Measurements from ENCODE around the gene MYRIP.

Gene MYRIP

GRCh38 chr3:40200692-40201316 is 391.4 kb downstream of the MYRIP start:
- no peak for DNase-seq

GRCh38 chr3:40201770-40202169 is 392.4 kb downstream of the MYRIP start:
- no peak for DNase-seq

- no peak for DNase-seq
Measured at GRCh38 chr3:40206522-40206921, 397.1 kb downstream of the MYRIP start.

- DNase-seq, result no peak
Measured at GRCh38 chr3:40207796-40208195, 398.4 kb downstream of the MYRIP start.

GRCh38 chr3:40208251-40208650 is 398.8 kb downstream of the MYRIP start:
- no peak for DNase-seq

- DNase-seq, result no peak
Measured at GRCh38 chr3:40211579-40211978, 402.2 kb downstream of the MYRIP start.

GRCh38 chr3:40213556-40213955 is 404.1 kb downstream of the MYRIP start:
- no peak for DNase-seq

GRCh38 chr3:40215015-40215414 is 405.6 kb downstream of the MYRIP start:
- no peak for DNase-seq

GRCh38 chr3:40216471-40216870 is 407.1 kb downstream of the MYRIP start:
- DNase-seq, result no peak

GRCh38 chr3:40223856-40224255 is 414.4 kb downstream of the MYRIP start:
- DNase-seq, result no peak

- DNase-seq, result no peak
Measured at GRCh38 chr3:40224796-40225515, 415.5 kb downstream of the MYRIP start.

GRCh38 chr3:40226636-40227035 is 417.2 kb downstream of the MYRIP start:
- no peak for DNase-seq

GRCh38 chr3:40228792-40229350 is 419.5 kb downstream of the MYRIP start:
- no peak for DNase-seq

GRCh38 chr3:40229386-40229785 is 420.0 kb downstream of the MYRIP start:
- no peak for DNase-seq

GRCh38 chr3:40229963-40230362 is 420.6 kb downstream of the MYRIP start:
- no peak for DNase-seq

- DNase-seq, result no peak
Measured at GRCh38 chr3:40230382-40230781, 421.0 kb downstream of the MYRIP start.

GRCh38 chr3:40232626-40233025 is 423.2 kb downstream of the MYRIP start:
- DNase-seq, result no peak

GRCh38 chr3:40237159-40237558 is 427.8 kb downstream of the MYRIP start:
- DNase-seq, result no peak

- DNase-seq, result no peak
Measured at GRCh38 chr3:40237889-40238571, 428.6 kb downstream of the MYRIP start.

- DNase-seq, result no peak
Measured at GRCh38 chr3:40240921-40241320, 431.5 kb downstream of the MYRIP start.

GRCh38 chr3:40242216-40242615 is 432.8 kb downstream of the MYRIP start:
- DNase-seq, result no peak

- DNase-seq, result no peak
Measured at GRCh38 chr3:40242638-40243037, 433.2 kb downstream of the MYRIP start.

- DNase-seq, result no peak
Measured at GRCh38 chr3:40243056-40243455, 433.6 kb downstream of the MYRIP start.
